ENCODE measurements around the gene BEST1.
"Not testable (repeated sequence)": the region's sequence is repeated elsewhere in the genome, so short reads cannot be mapped to it uniquely, and the experiment has no call there.

The BEST1 gene

DNA sequence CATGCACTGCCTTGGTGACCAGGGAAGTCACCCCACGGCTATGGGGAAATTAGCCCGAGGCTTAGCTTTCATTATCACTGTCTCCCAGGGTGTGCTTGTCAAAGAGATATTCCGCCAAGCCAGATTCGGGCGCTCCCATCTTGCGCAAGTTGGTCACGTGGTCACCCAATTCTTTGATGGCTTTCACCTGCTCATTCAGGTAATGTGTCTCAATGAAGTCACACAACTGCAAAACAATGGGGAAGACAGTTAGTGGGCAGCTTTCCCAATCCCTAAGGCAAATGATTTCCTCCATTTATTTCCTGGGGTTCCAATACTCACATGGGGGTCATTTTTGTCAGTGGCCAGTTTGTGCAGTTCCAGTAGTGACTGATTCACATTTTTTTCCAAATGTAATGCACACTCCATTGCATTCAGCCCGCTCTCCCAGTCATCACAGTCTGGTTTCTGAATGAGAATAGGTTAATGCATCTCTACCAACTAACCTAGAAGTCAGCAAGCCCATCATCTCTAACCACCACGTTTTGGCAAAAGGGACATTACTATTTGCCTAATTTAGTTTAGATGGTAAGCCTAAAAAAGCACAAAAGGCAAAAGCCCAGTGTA lies 14.6 kb downstream of the BEST1 start:
- DNase-seq, result not testable (repeated sequence)

DNA sequence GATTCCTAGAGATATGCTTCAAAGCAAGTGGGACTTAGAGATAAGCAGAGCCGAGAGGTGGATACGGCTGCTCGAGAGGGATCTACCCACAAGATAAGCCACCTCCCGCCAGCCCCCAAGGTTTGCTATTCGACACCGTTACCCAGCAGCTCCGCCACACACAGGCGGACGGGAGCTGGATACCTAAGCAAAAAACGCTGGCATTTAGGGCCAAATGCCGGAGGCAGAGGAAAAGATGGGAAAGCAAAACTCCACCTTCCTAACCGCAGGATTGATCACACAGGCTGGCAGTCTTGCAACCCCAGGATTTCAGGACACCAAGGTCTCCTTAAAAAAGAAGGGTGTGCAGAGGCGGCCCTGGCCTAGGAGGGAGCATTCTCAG lies 16.6 kb downstream of the BEST1 start:
- peak; percentile 37 for DNase-seq

DNA sequence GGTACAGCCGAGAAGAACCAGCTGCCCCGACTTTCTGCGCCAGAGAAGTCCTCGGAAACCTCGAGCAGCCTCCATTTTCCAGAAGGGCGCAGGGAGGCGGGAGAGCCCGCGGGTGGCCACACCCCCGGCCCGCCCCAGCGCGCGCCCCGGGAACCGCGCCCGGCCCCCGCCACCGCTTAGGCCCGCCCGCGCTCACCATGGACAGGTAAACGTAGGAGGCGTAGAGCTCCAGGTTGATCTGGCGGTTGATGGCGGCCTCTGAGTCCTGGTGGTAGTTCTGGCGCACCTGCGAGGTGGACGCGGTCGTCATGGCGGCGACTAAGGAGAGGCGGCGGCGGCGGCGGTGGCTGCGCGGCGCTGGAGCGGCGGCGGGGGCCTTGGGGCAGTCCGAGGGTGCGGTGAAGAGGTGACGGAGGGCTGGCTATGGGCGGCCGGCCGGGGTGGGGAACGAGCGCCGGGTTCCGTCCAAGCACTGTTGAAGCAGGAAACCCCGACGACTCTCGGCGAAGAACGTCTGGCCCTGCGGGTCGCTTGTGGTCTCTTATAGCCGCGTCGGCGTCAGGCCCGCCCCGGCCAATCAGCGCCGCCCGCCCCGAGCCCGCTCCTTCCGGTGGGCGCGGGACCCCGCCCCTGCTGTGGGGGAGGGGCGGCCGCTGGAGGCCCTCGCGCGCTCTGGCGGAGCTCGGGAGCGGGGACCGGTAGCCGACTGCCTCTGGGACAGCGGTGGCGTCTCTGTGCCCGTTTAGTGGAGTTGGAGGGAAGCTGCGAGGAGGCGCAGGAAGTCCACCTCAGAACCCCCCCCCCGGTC lies 17.2 kb downstream of the BEST1 start, which contains the start of gene FTH1:
Gene FTH1 (minus strand): TSS at position 519 of the 808 bp plus-strand sequence. CDS start 209 bp downstream, at position 310.
- DNase-seq, result peak; percentile 92

DNA sequence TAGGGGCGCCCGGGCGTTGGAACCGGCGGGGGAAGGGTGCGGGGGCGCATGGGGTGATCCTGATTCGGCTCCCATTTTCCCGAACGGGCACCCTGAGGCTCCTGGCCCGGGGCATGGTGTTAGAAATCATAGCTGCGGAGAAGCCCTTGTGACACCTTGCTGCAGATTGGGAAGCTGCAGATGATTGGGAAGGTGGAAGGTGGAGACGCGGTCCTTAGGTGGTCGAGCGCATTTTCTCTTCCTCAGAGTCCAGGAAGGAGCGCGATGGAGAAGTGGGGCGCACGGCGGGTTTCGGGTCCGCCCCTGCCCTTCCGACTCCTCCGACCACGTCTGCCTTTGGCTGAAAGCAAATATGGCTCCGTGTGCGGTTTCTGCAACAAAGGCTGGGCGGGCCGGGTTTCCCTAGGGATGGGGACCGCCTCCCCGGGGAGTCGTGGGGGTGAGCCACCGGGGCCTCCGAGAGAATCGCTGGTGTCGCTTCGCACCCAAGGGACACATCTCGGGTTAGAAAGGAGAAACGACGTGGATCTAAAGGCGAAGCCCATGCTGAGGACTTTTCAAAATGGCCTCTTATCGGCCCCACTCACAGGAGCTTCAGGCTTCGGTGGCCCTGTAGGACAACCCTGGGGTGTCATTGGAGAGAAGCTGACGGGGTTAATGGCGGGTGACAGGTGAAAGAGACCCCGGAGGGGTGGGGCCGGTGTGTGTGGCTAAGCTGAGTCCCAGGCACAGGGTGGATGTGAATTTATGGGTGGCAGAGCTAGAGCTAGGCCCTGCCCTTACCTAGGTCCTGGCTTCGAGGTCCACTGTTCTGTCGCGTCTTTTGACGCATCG lies 18.0 kb downstream of the BEST1 start:
- DNase-seq, result peak; percentile 84

DNA sequence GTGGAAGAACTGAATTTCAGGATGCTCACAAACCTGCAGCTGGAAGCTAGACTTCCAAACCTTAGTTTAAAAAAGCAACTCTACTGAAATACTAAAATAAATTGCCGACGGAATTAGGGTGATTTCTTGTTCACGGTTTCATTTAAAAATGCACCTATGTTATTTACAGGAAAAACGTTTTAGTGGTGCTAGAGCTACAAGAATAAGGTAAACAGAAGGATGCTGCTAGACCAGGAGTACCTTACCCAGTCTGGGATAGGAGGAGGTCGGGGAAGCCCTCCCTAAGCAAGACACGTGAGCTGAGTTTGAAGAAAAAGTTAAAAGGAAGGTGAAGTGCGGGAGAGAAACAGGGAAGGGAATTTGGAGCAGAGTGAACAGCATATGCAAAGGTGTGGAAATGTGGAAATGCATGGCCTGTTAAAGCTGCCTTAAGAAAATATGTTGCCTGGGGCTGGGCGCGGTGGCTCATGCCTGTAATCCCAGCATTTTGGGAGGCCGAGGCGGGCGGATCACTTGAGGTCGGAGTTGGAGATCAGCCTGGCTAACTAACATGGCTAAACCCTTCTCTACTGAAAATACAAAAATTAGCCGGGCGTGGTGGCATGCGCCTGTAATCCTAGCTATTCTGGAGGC lies 18.7 kb downstream of the BEST1 start:
- no peak for DNase-seq

DNA sequence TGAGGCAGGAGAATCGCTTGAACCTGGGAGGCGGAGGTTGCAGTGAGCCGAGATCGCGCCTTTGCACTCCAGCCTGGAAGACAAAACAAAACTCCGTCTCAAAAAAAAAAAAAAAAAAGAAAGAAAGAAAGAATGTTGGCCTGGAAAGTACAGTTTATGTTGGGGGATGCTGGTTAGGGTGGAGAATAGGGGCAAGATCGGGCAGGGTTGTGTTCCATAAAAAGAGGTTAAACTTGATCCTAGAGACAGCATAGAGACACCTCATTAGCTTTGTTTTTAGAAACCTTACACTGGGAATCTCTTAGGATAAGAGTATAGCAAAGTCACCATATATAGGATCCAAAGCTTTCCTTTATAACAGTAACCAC lies 19.2 kb downstream of the BEST1 start:
- DNase-seq, result no peak

DNA sequence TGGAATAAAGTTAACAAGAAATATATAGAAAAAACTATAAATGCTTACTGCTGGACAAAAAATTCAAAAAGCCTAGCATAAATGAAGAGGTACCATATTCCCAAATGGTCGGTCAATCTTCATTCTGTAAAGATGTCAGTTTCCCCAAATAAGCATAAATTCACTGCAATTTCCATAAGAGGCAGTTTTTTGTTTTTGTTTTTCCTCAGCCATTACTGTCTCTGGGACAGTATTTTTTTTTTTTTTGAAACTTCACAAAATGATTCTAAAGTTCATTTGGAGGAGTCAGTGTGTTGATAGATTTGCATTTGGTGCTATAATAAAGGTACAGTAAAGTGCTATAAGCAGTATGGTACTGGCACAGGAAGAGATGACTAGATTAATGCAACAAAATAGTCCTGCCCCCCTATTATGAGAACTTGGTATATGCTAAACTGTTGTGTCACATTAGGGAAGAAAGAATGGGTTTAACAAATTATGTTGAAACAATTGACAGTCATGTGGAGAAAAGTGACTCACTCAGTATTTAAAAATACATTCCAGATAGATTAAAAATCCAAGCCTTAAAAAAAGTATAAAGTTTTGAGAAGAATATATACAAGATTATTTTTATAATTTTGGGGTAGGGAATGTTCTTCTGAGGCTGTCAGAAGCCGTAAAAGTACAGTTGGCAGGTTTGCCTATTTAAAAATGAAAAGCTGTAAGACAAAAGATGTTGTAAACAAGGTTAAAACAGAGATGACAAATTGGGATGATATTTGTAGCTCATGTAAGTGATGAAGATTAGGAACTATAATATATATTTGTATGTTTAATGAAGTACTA lies 19.9 kb downstream of the BEST1 start:
- DNase-seq, result no peak

DNA sequence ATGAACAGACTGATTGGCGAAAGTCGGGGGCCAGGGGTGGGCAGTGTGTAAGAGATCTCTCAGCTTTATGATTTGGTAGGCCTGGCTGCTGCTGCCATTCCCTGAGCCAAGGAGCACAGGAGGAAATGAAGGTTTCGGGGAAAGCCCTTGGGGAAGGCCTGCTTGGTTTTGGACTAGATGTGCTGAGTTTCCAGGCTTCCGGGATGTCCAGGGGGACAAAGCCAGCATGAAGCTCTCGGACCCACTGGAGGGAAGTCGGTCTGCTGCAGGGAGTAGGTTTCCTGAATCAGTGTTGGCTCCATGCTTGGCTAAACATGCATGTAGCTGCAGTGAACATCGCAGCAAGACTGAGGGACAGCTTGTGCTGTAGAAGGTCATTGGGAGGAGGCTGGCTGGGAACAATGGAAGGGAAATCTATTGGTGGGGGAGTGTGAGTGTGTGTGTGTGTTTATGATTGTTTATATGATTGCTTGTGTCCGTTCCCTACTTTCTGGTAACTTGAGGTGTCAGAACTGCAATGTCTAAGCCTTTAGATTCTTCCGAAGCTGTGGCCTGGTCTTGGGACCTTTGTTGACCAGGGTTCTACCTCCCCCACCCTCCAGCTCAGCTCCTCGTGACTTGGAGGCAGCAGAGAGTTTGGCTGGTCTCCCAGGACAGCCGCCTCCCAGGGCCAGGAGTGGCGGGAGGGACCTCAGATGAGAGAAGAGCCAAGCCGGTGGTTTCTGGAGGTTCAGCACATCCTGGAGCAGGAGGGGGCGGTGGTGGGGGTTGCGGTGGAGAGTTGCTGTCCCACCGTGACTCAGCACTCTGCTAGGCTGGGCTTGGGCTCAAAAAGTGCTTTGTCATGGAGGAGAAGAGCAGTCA lies 21.3 kb downstream of the BEST1 start:
- peak; percentile 12 for DNase-seq

DNA sequence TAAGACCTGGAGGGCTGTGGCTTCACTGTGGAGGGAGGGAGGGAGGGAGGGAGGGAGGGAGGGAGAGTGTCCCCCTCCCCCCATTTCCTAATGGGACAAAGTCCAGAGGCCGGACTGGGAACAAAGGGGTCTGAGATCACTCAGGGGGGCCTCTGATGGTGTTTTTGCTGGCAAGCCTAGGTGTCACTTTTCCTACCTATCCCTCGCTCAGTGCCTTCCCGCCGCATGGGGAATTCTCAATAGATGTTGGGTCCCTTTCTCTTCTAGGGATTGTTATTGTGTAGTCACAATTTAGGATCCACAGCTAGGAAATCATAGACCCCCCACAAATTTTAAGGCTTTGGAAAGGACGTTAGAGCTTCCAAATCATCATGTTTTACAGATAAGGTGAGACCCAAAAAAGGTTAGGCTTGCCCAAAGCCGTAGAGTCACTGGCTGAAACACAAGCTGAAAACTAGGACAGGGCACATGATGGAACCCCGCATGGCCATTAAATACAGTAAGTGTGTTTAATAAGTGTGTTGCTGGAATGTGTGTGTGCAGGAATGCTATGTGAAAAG lies 22.0 kb downstream of the BEST1 start:
- no peak for DNase-seq

DNA sequence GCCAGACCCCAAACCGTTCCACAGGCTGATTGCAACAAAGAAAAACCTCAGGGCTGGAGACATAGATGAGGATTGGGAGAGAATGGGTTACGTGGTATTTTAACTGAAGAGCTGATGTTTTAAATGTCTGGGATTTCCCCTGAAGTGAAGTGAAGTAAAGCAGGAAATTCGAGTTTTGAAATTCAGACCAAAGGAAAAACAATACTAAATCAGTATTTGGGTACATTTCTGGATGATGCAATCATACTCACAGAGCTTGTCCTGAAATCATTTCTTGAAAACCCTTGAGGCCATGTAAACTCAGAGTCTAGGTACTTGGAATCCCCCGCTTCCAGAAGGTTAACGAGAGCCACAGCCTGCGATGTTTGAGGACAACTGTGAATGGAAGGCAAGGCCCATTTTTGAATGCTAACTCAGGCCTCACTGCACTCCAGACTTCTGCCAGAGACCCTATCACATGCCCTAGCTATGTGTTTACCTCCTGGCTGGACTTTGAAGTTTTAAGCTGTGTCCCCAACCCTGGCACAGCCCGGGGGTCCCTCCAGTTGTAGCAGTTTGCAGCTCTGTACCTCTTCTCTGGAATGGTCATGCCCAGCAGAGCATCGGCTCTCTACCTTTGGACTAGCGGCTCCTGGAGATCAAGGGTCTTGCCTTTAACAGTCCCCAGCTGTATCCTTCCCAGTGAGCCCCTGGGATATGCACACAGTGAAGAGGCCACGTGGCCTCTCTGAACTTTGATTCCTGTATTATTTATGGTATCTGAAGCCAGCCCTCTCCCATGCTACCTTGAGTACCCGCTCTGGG lies 22.7 kb downstream of the BEST1 start:
- DNase-seq, result no peak

DNA sequence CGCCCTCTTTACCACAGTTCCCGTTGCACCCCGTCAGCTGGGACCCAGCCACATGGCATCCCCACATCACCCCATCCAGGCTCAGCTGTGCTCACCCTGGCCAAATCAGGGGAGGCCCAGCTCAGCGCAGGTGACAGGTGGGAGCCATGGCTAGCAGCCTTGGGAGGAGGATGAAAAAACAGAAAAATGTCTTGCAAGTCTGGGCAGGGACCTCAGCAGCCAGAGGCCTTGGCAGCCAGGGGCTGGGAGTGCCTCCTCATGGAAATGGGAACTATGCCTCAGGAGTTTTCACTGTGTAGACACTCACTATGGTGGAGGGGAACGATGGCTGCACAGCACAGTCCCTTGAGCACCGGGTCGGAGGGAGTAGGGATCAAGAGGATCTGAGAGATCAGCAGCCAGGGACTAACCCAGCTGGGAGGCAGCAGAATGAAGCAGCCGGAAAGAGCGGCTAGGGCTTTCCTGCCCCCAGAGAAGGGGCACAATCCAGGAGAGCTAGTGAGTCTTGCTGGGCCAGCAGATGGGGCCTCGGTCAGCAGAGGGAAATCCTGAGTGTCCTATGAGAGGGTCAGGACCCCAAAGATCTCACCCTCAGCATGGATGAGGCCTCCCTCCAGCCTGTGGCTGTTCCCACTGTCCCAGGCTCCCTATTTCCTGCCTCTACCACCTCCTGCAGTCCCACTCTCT lies 23.5 kb downstream of the BEST1 start:
- DNase-seq, result no peak

DNA sequence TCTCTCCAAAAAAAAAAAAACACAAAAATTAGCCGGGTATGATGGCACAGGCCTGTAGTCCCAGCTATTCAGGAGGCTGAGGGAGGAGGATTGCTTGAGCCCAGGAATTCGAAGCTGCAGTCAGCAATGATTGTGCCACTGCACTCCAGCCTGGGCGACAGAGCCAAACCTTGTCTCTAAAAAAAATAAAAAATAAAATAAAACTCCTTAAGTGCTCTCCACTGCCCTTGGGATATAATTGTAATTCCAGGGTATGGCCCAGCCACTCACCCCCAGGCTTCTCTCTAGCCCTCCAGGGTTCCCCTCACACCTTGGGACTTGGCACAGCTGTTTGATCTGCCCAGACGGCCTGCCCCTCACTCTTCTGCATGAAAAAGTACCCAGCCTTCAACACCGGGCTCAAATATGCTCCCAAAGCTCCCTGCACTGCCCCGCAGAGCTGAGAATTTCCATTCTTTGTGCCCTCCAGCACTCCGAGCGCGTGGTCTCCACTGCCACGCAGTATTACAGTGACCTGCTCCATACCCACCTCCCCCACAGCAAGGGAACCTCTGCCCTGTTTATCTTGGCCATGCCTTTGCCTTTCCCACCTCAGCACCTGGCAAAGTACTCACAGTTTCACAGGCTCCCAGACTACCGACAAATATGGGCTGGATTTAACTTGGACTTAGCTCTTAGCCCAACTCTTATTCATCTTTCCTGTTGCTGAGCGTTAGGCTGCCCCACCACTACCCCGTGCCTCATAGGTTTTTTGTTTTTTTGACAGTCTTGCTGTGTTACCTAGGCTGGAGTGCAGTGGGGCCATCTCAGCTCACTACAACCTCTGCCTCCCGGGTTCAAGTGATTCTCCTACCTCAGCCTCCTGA lies 24.8 kb downstream of the BEST1 start:
- no peak for DNase-seq

DNA sequence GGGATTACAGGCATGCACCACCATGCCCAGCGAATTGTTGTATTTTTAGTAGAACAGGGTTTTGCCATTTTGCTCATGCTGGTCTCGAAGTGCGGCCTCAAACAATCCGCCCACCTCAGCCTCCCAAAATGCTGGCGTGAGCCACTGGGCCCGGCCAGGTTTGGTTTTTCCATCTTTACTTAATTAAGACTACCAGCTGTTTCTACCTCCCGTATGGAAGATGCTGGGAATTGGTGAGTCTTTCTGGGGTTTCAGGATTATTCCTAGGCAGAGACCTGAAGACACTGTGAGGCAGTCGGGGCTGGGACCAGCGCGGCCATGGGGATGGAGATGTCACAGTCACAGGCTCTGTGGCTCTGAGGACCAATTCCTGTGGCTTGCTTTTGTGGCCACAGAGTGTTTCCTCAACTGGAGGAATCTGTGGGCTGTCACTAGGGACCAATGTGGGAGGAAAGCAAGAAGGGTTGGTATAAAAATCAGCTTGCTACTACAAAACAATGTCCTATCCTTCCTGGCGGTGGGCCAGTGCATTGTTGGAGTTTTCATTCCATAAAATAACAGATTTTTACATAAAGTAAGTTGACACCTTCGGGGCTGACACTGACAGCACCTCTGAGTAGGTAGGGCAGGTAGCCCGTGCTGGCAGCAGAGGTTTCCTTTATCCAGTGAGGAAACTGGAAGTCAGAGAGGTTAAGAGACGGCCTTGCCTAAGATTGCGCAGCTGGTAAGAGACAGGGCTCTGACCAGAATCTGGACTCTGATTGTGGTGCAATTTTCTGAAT lies 25.7 kb downstream of the BEST1 start:
- DNase-seq, result no peak

DNA sequence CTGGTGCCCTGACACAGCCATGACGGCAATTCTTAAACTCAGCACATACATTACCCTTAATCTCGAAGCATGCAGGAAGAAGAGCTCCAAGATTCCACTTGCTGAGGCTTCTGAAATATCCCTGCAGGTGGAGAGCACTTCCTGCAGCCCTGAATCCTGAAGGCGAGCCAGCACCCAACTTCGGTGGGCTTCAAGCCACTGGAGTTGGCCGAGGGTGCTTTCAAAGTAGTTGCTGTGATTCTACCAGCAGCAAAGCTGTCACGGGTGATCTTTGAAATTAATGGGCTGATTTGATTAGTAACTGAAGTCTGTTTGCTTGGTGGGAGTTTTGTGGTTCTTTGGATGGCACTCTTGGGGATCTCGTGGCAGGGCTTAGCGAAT lies 26.3 kb downstream of the BEST1 start:
- DNase-seq, result no peak

DNA sequence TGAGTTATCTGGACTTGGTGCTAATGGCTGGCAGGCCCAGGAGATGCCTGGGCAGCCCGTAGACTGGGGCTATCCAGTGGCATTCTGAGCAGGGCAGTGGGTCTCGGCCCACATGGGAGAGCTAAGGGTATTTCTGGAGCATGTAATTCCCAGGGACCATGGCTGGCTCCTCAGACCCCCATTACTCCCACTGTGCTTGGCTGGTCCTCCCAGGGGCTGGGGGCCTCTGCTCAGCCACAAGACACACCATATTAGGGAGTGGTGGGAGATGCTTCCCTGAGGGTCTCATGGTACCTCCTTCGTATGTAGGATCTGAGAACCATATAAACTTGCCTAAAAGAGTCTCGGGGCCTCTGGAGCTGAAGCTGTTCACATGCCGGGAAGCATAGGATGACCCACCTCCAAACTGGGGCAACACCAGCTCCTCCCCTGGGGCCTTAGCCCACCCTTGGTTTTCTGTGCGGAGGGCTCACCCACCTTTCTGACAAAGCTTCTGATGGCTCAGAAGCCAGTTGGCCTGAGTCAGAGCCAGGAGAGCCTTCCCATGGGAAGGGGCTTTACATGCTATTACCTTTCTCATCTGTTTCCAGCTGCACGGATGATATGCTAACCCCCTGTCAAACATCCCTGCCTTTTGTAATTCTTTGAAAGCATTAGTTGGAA lies 26.8 kb downstream of the BEST1 start:
- no peak for DNase-seq

DNA sequence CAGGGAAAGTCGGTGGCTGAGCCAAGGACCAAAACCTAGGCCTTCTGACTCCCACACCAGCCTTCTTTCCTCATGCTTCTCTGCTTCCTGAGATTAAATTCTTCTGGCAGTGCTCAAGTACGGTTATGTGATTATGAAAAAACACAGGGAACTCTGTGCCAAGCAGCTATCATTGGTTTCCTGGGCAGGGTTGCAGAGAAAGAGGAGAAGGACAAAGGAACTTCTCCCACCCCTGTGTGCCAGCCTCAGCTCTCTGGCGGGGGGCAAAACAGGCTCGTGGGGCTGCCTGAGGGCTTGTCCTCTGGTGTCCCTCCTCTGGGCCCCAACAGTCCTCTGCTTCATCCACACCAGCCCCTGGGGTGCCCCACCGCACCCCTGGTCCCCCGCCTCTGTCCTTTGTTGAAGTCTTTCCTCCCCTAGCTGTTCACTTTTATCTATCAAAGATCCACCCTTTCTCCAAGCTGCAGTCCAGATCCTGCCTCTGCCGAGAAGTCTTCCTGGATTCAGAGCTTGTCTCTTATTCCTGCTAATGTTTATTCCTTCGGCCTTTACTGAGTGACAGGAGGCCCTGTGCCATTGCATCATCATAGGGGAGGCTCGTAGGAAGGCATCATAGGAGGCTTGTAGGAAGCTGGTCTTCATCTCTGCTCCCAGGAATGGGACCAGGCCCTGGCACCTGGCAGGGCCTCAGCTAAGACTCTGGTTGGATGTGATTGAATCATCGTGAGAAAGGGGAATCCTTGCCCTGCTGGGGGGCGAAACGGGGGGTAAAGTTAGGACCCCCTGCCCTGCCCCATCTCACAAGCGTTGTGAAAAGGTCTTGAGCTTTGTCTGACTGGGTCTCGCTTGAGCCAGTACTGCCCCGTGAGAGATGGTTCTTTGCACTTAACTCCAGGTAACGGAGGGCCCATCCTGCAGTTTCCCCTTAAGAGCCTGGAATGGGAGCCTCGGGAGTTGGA lies 28.8 kb downstream of the BEST1 start:
- no peak for DNase-seq
